ENCODE measurements around the gene NEIL3. TPM values are rescaled to one million over a fixed set of nuclear protein-coding genes. Genes with fewer than 3 reads are reported as not detected.

The NEIL3 gene
- total RNA-seq, 1 experiment from 2014 or later, result 18.1 TPM

GRCh38 chr4:177265729-177266128, 43.9 kb upstream of the NEIL3 start:
- Histone ChIP-seq H3K4me2 (ENCODE audit: low read length) (no peak overlapping the region), H3K27ac (ENCODE audit: low read depth, low read length) (no peak overlapping the region), H3K27me3 (ENCODE audit: insufficient read depth, low read length) (no peaks in the 10 kb centered on the region), H3K79me2 (ENCODE audit: insufficient read depth, low read length) (no peaks in the 10 kb centered on the region), H3K4me3 (replicated peaks in 1 of 2; ENCODE audit: low read depth in 1 of 2, low read length in 2 of 2) (no peak overlapping the region), H3K4me1 (ENCODE audit: control insufficient read depth in 1 of 2, insufficient read depth in 2 of 2, low read length in 2 of 2) (no peaks in the 10 kb centered on the region), H3K9ac (ENCODE audit: low read length) (no peak overlapping the region), H3K9me3 (ENCODE audit: control insufficient read depth in 1 of 2, insufficient read depth in 1 of 2, low read depth in 1 of 2, low read length in 2 of 2) (no peaks in the 10 kb centered on the region), H4K20me1 (ENCODE audit: insufficient read depth) (no peaks in the 10 kb centered on the region), H2AFZ (ENCODE audit: low read depth, low read length, poor library complexity, severe bottlenecking) (no peak overlapping the region), H3K9me2 (ENCODE audit: insufficient read depth) (no peaks in the 10 kb centered on the region), H3K36me3 (ENCODE audit: control insufficient read depth in 1 of 2, insufficient read depth in 2 of 2, low read length in 2 of 2) (no peaks in the 10 kb centered on the region)
- DNase-seq (ENCODE audit: low read depth, low spot score) (no peak), ATAC-seq (no peak)
- POLR2A ChIA-PET, result no interaction called here
- CTCF ChIA-PET, result no interaction called here
- BruUV-seq (replicated peaks), result no TSS peak
- RAD21 ChIA-PET (ENCODE audit: low non-redundant PET in 1 of 2, low total read pairs in 2 of 2, uncharacterized antibody in 2 of 2, unreplicated experiment in 2 of 2), result no interaction called here
- intact Hi-C loops (cut with micrococcal nuclease), result no loop called here
- TF ChIP-seq EGR1 (IDR thresholded peaks at IDR 0.05; ENCODE audit: low read depth) (no peak), ELF1 (IDR thresholded peaks at IDR 0.05; ENCODE audit: borderline replicate concordance, low read depth) (no peak), CTCF (IDR thresholded peaks at IDR 0.05 in 2 of 3, conservative IDR thresholded peaks at IDR 0.05 in 1 of 3; ENCODE audit: borderline replicate concordance in 1 of 3, insufficient read depth in 1 of 3, low read depth in 2 of 3, low read length in 2 of 3) (no peak), CBX3 (IDR thresholded peaks at IDR 0.05; ENCODE audit: low read depth) (no peak), SIN3A (IDR thresholded peaks at IDR 0.05; ENCODE audit: low read depth) (no peak), CEBPB (IDR thresholded peaks at IDR 0.05; ENCODE audit: low read depth) (no peak), SRF (IDR thresholded peaks at IDR 0.05; ENCODE audit: low read depth) (no peak), YY1 (IDR thresholded peaks at IDR 0.05; ENCODE audit: extremely low read depth, insufficient replicate concordance, low read depth, low read length) (no peak), FOSL1 (IDR thresholded peaks at IDR 0.05; ENCODE audit: low read depth) (no peak), MAX (IDR thresholded peaks at IDR 0.05) (no peak), JUND (IDR thresholded peaks at IDR 0.05) (no peak), REST (IDR thresholded peaks at IDR 0.05; ENCODE audit: low read depth) (no peak), SP1 (IDR thresholded peaks at IDR 0.05; ENCODE audit: low read depth) (no peak), ZFX (IDR thresholded peaks at IDR 0.05) (no peak), EZH2phosphoT487 (IDR thresholded peaks at IDR 0.05; ENCODE audit: borderline replicate concordance) (no peak)

Measured in HCT116 (cell line).